Endothelial cell (in vitro differentiated cells): ENCODE measurements around the gene RAB7B. TPM values are rescaled to one million over a fixed set of nuclear protein-coding genes. Genes with fewer than 3 reads are reported as not detected.

Source experiments
- DNase-seq: peaks from one replicate; pipeline ENCODE4 v3.0.0; 2021; ENCODE audit warnings: low spot score
- H3K27ac Mint-ChIP-seq: one replicate; pipeline ENCODE4 v1.8.0; 2021; ENCODE audit warnings: mixed read lengths, inconsistent platforms; ENCODE audit not compliant: unreplicated experiment
- H3K27me3 Mint-ChIP-seq: one replicate; pipeline ENCODE4 v1.8.0; 2021; ENCODE audit warnings: mild to moderate bottlenecking, moderate library complexity, mixed read lengths, inconsistent platforms; ENCODE audit not compliant: unreplicated experiment
- H3K36me3 Mint-ChIP-seq: one replicate; pipeline ENCODE4 v1.8.0; 2021; ENCODE audit warnings: mild to moderate bottlenecking, low read depth, mixed read lengths, inconsistent platforms; ENCODE audit not compliant: unreplicated experiment
- H3K4me1 Mint-ChIP-seq: one replicate; pipeline ENCODE4 v1.8.0; 2021; ENCODE audit warnings: mild to moderate bottlenecking, mixed read lengths, inconsistent platforms; ENCODE audit not compliant: unreplicated experiment
- H3K4me3 Mint-ChIP-seq: one replicate; pipeline ENCODE4 v1.8.0; 2021; ENCODE audit warnings: mild to moderate bottlenecking, mixed read lengths, inconsistent platforms; ENCODE audit not compliant: unreplicated experiment
- H3K9me3 Mint-ChIP-seq: one replicate; pipeline ENCODE4 v1.8.0; 2021; ENCODE audit warnings: mixed read lengths, inconsistent platforms; ENCODE audit not compliant: unreplicated experiment
- total RNA-seq: library from RNA; stranded (reverse); fragmentation: NEBNext Ultra II Directional; extraction: Animal tissue kit (Norgen Biotek cat#: 25700); gene quantifications from one replicate; pipeline ENCODE4 v1.2.1, GENCODE V29; 2021; ENCODE audit not compliant: unreplicated experiment
- TF ChIP-seq, protein P1 (sequence below): fragments of 200-600 bp; sonication (generic); IDR thresholded peaks from one replicate; pipeline ENCODE4 v1.5.0; 2021; ENCODE audit warnings: antibody characterized with exemption; ENCODE audit not compliant: unreplicated experiment

The RAB7B gene
- total RNA-seq, 1 donor from 2014 or later: not detected

DNA sequence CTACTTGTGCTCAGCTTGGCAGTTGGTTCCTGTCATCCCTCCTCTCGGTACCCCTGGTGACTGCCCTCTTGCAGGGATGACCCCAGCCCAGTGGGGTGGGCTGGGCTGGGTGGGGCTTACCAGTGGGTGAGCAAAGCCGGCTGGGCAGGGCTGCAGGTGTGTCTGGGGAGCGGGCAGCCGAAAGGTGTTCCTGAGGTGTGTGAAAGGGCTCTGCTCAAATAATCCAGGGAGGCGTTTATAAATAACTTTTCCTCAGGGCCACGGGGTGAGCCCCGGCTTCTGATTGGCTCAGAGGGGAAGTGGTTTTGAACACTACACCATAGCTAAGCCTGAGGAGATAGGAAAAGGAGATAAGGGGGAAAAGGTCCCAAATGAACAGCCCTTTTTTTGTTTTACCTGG, 60.0 kb downstream of the RAB7B start, which contains the start of gene SLC26A9:
Gene SLC26A9, minus strand, starts transcription at position 212 of the 400 bp plus-strand sequence. CDS start 7,636 bp downstream, outside the sequence.
- H3K4me1 Mint-ChIP-seq: peaks cover 21% of the 10 kb centered on the region
- H3K4me3 Mint-ChIP-seq: no peak within 1 kb of the TSS
- no peak for DNase-seq
- peaks cover 4% of the 10 kb centered on the region for H3K27me3 Mint-ChIP-seq
- no peaks in the 10 kb centered on the region for H3K36me3 Mint-ChIP-seq
- no peak within 1 kb of the TSS for H3K27ac Mint-ChIP-seq
- TF ChIP-seq, protein P1, sequence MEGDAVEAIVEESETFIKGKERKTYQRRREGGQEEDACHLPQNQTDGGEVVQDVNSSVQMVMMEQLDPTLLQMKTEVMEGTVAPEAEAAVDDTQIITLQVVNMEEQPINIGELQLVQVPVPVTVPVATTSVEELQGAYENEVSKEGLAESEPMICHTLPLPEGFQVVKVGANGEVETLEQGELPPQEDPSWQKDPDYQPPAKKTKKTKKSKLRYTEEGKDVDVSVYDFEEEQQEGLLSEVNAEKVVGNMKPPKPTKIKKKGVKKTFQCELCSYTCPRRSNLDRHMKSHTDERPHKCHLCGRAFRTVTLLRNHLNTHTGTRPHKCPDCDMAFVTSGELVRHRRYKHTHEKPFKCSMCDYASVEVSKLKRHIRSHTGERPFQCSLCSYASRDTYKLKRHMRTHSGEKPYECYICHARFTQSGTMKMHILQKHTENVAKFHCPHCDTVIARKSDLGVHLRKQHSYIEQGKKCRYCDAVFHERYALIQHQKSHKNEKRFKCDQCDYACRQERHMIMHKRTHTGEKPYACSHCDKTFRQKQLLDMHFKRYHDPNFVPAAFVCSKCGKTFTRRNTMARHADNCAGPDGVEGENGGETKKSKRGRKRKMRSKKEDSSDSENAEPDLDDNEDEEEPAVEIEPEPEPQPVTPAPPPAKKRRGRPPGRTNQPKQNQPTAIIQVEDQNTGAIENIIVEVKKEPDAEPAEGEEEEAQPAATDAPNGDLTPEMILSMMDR: no peak
- no peaks in the 10 kb centered on the region for H3K9me3 Mint-ChIP-seq

DNA sequence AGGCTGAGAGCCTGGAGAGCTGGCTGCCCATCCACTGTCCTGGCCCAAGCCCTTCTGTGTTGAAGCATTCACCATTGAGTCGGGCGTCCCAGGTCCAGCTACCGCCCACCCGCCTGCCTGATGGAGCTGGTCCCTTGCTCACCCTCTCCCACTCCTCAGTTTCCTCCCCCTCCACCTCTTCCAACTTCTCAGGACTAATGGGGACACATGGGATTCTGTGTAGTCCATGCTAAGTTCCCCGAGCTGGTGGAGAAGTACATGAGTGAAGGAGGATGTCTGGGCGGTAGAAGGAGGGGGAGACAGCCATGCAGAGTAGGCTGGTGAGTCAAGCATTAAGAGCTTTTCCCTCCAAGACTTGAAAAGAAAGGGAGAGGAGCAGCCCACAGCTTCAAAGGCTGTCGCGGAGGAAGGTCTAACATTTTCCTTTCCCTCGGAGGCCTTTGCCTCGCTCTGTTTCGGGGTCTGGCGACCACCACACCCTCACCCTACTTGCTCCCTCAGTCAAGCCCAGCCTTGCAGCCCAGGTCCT, 60.5 kb downstream of the RAB7B start:
- Mint-ChIP-seq H3K36me3 (no peaks in the 10 kb centered on the region), H3K4me3 (no peak overlapping the region), H3K27ac (no peak overlapping the region), H3K27me3 (peaks cover 4% of the 10 kb centered on the region), H3K9me3 (no peaks in the 10 kb centered on the region), H3K4me1 (peaks cover 26% of the 10 kb centered on the region)
- DNase-seq: no peak
- TF ChIP-seq, protein P1: no peak

DNA sequence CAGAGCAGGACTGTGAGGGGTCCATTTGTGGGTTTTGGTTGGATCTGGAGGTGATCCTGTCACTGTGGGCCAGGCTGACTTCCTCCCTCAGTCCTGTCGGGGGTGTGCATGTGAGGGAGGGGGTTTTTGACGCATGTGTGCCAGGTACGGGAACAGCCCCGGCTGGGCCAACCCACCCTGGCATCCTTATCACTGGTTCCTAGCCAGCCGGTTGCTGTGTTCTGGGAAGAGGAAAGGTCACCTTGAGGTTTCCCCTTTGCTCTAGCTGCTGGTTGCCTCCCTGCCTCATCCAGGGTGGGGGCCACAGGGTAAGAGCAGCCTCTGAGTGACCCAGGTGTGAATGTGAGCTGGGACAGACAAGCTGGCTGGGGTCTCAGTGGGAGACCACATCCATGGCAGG, 62.5 kb downstream of the RAB7B start:
- no peak overlapping the region for H3K4me3 Mint-ChIP-seq
- no peaks in the 10 kb centered on the region for H3K9me3 Mint-ChIP-seq
- H3K27ac Mint-ChIP-seq: no peak overlapping the region
- H3K36me3 Mint-ChIP-seq: no peaks in the 10 kb centered on the region
- H3K27me3 Mint-ChIP-seq: peaks cover 2% of the 10 kb centered on the region
- no peak for DNase-seq
- TF ChIP-seq, protein P1: no peak
- H3K4me1 Mint-ChIP-seq: peaks cover 28% of the 10 kb centered on the region

DNA sequence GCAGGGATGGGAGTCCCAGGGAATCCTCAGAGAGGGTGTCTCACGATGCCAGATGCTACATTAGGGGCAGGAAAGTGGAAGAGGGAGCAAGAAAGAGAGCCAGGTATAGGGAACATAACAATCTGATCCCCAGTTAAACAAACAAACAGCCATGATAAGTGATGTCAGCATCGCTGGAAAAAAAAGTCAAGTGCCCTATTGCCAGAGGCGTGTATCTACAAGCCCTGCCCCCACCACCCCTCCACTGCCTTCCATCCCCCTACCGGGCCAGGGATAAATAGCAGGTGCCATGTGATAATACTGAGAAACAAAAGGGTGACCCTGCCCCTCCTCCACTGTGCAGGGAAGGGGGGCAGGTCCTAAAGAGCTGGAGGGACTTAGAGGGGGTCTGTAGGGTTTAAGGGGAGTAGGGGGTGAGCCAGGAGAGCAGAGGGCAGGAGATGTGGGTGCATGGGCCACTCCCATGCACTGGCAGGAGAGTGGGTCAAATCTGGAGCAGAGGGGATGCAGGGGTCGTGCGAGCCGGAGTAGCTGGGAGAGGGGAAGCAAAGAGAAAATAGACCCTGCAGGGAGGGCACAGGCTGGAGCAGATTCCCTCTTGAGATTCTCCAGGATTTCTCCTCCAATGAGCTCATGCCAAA, 63.4 kb downstream of the RAB7B start:
- H3K4me3 Mint-ChIP-seq: no peak overlapping the region
- peaks cover 28% of the 10 kb centered on the region for H3K4me1 Mint-ChIP-seq
- DNase-seq: peak; percentile 44
- TF ChIP-seq, protein P1: peak; percentile 20
- no peaks in the 10 kb centered on the region for H3K9me3 Mint-ChIP-seq
- peaks cover 2% of the 10 kb centered on the region for H3K27me3 Mint-ChIP-seq
- H3K27ac Mint-ChIP-seq: no peak overlapping the region
- no peaks in the 10 kb centered on the region for H3K36me3 Mint-ChIP-seq

DNA sequence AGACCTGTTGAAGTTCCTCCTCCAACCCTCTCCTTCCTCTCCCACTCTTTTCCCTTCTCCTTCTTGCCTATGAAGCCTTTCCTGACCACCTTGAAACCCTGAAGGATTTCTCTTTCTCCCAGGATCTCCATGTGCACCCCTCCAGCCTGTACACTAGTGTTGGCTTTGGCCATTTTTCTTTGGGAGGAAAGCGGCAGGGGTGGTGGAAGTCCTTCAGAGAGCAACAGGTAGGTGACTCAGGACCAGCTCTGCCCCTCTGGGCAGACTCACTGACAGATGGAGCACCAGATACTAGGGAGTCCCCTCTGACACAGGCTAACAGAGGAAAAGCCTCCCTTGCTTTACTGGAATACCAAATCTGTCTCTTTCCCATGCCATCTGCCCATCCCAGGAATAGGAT, 64.5 kb downstream of the RAB7B start:
- no peaks in the 10 kb centered on the region for H3K9me3 Mint-ChIP-seq
- TF ChIP-seq, protein P1: no peak
- peaks cover 31% of the 10 kb centered on the region for H3K4me1 Mint-ChIP-seq
- H3K4me3 Mint-ChIP-seq: no peak overlapping the region
- peak overlapping the region; percentile 33 for H3K27ac Mint-ChIP-seq
- no peak for DNase-seq
- peaks cover 2% of the 10 kb centered on the region for H3K27me3 Mint-ChIP-seq
- no peaks in the 10 kb centered on the region for H3K36me3 Mint-ChIP-seq
